Skeletal muscle satellite cell (primary cell): ENCODE measurements around the gene TTC23L.

Experiments
- H3K27me3 ChIP-seq: 2 replicates; pipeline ENCODE4 v1.7.0; 2013; ENCODE audit warnings: low read length; ENCODE audit not compliant: control insufficient read depth, insufficient read depth
- H3K36me3 ChIP-seq: 2 replicates; pipeline ENCODE4 v1.7.0; 2013; ENCODE audit warnings: mild to moderate bottlenecking, control low read depth, low read length; ENCODE audit not compliant: insufficient read depth
- H3K4me1 ChIP-seq: 2 replicates; pipeline ENCODE4 v1.7.0; 2013; ENCODE audit warnings: low read length; ENCODE audit not compliant: control insufficient read depth, insufficient read depth
- H3K4me2 ChIP-seq: 2 replicates; pipeline ENCODE4 v1.7.0; 2013; ENCODE audit warnings: mild to moderate bottlenecking, low read length
- H3K4me3 ChIP-seq: 2 replicates; pipeline ENCODE4 v1.7.0; 2013; ENCODE audit warnings: low read length
- H3K9ac ChIP-seq: 2 replicates; pipeline ENCODE4 v1.7.0; 2013; ENCODE audit warnings: mild to moderate bottlenecking, low read depth, low read length, moderate library complexity
- H3K9me3 ChIP-seq: replicated peaks from 2 replicates; pipeline ENCODE4 v1.7.0; 2013; ENCODE audit warnings: mild to moderate bottlenecking, control low read depth, low read length

The TTC23L gene

GRCh38 chr5:34923694-34924461, 84.9 kb downstream of the TTC23L start:
- Histone ChIP-seq H3K9me3 (no peaks in the 10 kb centered on the region), H3K36me3 (peaks cover 76% of the 10 kb centered on the region), H3K4me1 (peaks cover 16% of the 10 kb centered on the region), H3K9ac (peak overlapping the region; percentile 27), H3K4me2 (peak overlapping the region; percentile 64), H3K4me3 (no peak overlapping the region), H3K27me3 (no peaks in the 10 kb centered on the region)

- Histone ChIP-seq H3K4me1 (peaks cover 16% of the 10 kb centered on the region), H3K27me3 (no peaks in the 10 kb centered on the region), H3K9ac (peak overlapping the region; percentile 27), H3K9me3 (no peaks in the 10 kb centered on the region), H3K4me2 (no peak overlapping the region), H3K4me3 (no peak overlapping the region), H3K36me3 (peaks cover 76% of the 10 kb centered on the region)
Measured at GRCh38 chr5:34924462-34924765, 85.5 kb downstream of the TTC23L start.

GRCh38 chr5:34926318-34926888, 87.4 kb downstream of the TTC23L start:
- no peak overlapping the region for H3K4me2 ChIP-seq
- no peaks in the 10 kb centered on the region for H3K27me3 ChIP-seq
- no peak overlapping the region for H3K4me3 ChIP-seq
- peaks cover 57% of the 10 kb centered on the region for H3K36me3 ChIP-seq
- H3K9me3 ChIP-seq, result no peaks in the 10 kb centered on the region
- no peak overlapping the region for H3K9ac ChIP-seq
- peaks cover 21% of the 10 kb centered on the region for H3K4me1 ChIP-seq

- Histone ChIP-seq H3K36me3 (peaks cover 45% of the 10 kb centered on the region), H3K27me3 (no peaks in the 10 kb centered on the region), H3K9me3 (no peaks in the 10 kb centered on the region), H3K4me3 (no peak overlapping the region), H3K4me2 (no peak overlapping the region), H3K4me1 (peaks cover 26% of the 10 kb centered on the region), H3K9ac (no peak overlapping the region)
Measured at GRCh38 chr5:34927785-34928184, 88.8 kb downstream of the TTC23L start.

GRCh38 chr5:34928267-34928666, 89.3 kb downstream of the TTC23L start:
- H3K9me3 ChIP-seq, result no peaks in the 10 kb centered on the region
- no peaks in the 10 kb centered on the region for H3K27me3 ChIP-seq
- H3K36me3 ChIP-seq, result peaks cover 40% of the 10 kb centered on the region
- no peak overlapping the region for H3K4me2 ChIP-seq
- no peak overlapping the region for H3K9ac ChIP-seq
- H3K4me3 ChIP-seq, result no peak overlapping the region
- peaks cover 24% of the 10 kb centered on the region for H3K4me1 ChIP-seq

- Histone ChIP-seq H3K9me3 (no peaks in the 10 kb centered on the region), H3K4me3 (peak within 1 kb of the TSS; percentile 89), H3K27me3 (no peaks in the 10 kb centered on the region), H3K36me3 (peaks cover 34% of the 10 kb centered on the region), H3K4me1 (peaks cover 14% of the 10 kb centered on the region), H3K4me2 (peak within 1 kb of the TSS; percentile 87), H3K9ac (peak within 1 kb of the TSS; percentile 86)
Measured at GRCh38 chr5:34929134-34929719, 90.3 kb downstream of the TTC23L start, which contains the start of gene DNAJC21. TSS of gene DNAJC21 (plus strand) at chr5:34929559. CDS start at chr5:34929820, 261 bp downstream.

GRCh38 chr5:34929720-34930461, 90.9 kb downstream of the TTC23L start:
- H3K36me3 ChIP-seq, result peaks cover 27% of the 10 kb centered on the region
- H3K4me1 ChIP-seq, result peaks cover 10% of the 10 kb centered on the region
- H3K27me3 ChIP-seq, result no peaks in the 10 kb centered on the region
- no peaks in the 10 kb centered on the region for H3K9me3 ChIP-seq
- peak overlapping the region; percentile 86 for H3K9ac ChIP-seq
- H3K4me3 ChIP-seq, result peak overlapping the region; percentile 89
- H3K4me2 ChIP-seq, result peak overlapping the region; percentile 87

GRCh38 chr5:34930462-34930844, 91.5 kb downstream of the TTC23L start:
- Histone ChIP-seq H3K4me2 (peak overlapping the region; percentile 87), H3K36me3 (peaks cover 22% of the 10 kb centered on the region), H3K27me3 (no peaks in the 10 kb centered on the region), H3K9me3 (no peaks in the 10 kb centered on the region), H3K9ac (peak overlapping the region; percentile 86), H3K4me3 (peak overlapping the region; percentile 89), H3K4me1 (peaks cover 10% of the 10 kb centered on the region)

- H3K36me3 ChIP-seq, result peaks cover 21% of the 10 kb centered on the region
- peak overlapping the region; percentile 86 for H3K9ac ChIP-seq
- H3K27me3 ChIP-seq, result no peaks in the 10 kb centered on the region
- H3K9me3 ChIP-seq, result no peaks in the 10 kb centered on the region
- peaks cover 10% of the 10 kb centered on the region for H3K4me1 ChIP-seq
- H3K4me2 ChIP-seq, result peak overlapping the region; percentile 87
- peak overlapping the region; percentile 89 for H3K4me3 ChIP-seq
Measured at GRCh38 chr5:34930870-34931269, 91.9 kb downstream of the TTC23L start.

- no peaks in the 10 kb centered on the region for H3K9me3 ChIP-seq
- no peaks in the 10 kb centered on the region for H3K27me3 ChIP-seq
- no peak overlapping the region for H3K4me3 ChIP-seq
- no peak overlapping the region for H3K4me2 ChIP-seq
- peaks cover 21% of the 10 kb centered on the region for H3K36me3 ChIP-seq
- no peak overlapping the region for H3K9ac ChIP-seq
- H3K4me1 ChIP-seq, result peaks cover 10% of the 10 kb centered on the region
Measured at GRCh38 chr5:34932947-34933346, 94.0 kb downstream of the TTC23L start.

GRCh38 chr5:34941936-34942335, 103.0 kb downstream of the TTC23L start:
- H3K4me3 ChIP-seq, result no peak overlapping the region
- no peak overlapping the region for H3K4me2 ChIP-seq
- peaks cover 65% of the 10 kb centered on the region for H3K36me3 ChIP-seq
- H3K9me3 ChIP-seq, result no peaks in the 10 kb centered on the region
- no peak overlapping the region for H3K9ac ChIP-seq
- no peaks in the 10 kb centered on the region for H3K27me3 ChIP-seq
- H3K4me1 ChIP-seq, result no peaks in the 10 kb centered on the region
